HepG2 (cell line): ENCODE measurements around the gene PIF1. TPM values are rescaled to one million over a fixed set of nuclear protein-coding genes. Genes with fewer than 3 reads are reported as not detected.

Experiments used
- ARID2 ChIP-seq: sonication (generic); formaldehyde crosslinking; IDR thresholded peaks from 2 replicates; pipeline ENCODE4 v1.8.1; 2022; ENCODE audit warnings: mild to moderate bottlenecking, missing genetic modification reagents, borderline replicate concordance
- BHLHE40 ChIP-seq: IDR thresholded peaks from 2 replicates; pipeline ENCODE4 v1.6.1; 2011; ENCODE audit warnings: low read length, improper control_type of control experiment
- CBFB ChIP-seq: sonication (generic); formaldehyde crosslinking; IDR thresholded peaks from 2 replicates; pipeline ENCODE4 v1.4.0; 2020; ENCODE audit warnings: missing genetic modification reagents
- CEBPG ChIP-seq: IDR thresholded peaks from 2 replicates; pipeline ENCODE4 v1.6.1; 2016
- HNRNPH1 ChIP-seq: fragments of 200-400 bp; formaldehyde crosslinking; optimal IDR thresholded peaks from 2 replicates; pipeline ENCODE3; 2017; ENCODE audit warnings: mild to moderate bottlenecking, low read depth, low read length
- MAFF ChIP-seq: IDR thresholded peaks from 2 replicates; pipeline ENCODE4 v1.6.1; 2011; ENCODE audit warnings: low read depth, low read length, improper control_type of control experiment
- MED13 ChIP-seq: sonication (generic); formaldehyde crosslinking; IDR thresholded peaks from 2 replicates; pipeline ENCODE4 v1.5.0; 2020; ENCODE audit warnings: missing genetic modification reagents
- NONO ChIP-seq, 2 experiments: fragments of 450-650 bp in 1 of 2; sonication (generic) in 1 of 2; formaldehyde crosslinking in 1 of 2; IDR thresholded peaks in 1 of 2; conservative IDR thresholded peaks in 1 of 2; 2 replicates each; pipeline versions ENCODE4 v1.6.1 to v1.8.0; 2017 to 2022; ENCODE audit warnings: mild to moderate bottlenecking in 1 of 2, missing genetic modification reagents in 1 of 2, moderate library complexity in 1 of 2
- PHF20 ChIP-seq: sonication (generic); formaldehyde crosslinking; IDR thresholded peaks from 2 replicates; pipeline ENCODE4 v1.5.0; 2020; ENCODE audit warnings: mild to moderate bottlenecking, missing genetic modification reagents
- SAP130 ChIP-seq: IDR thresholded peaks from 2 replicates; pipeline ENCODE4 v1.6.1; 2016; ENCODE audit warnings: low read depth
- SOX6 ChIP-seq, 2 experiments: fragments of 450-650 bp in 1 of 2; sonication (generic) in 1 of 2; formaldehyde crosslinking in 1 of 2; IDR thresholded peaks; 2 replicates each; pipeline versions ENCODE4 v1.4.0 to v1.6.1; 2017 to 2020; ENCODE audit warnings: antibody characterized with exemption in 1 of 2, mild to moderate bottlenecking in 1 of 2, missing genetic modification reagents in 1 of 2
- TCF7 ChIP-seq: sonication (generic); IDR thresholded peaks from 2 replicates; pipeline ENCODE4 v1.6.1; 2016; ENCODE audit warnings: antibody characterized with exemption, low read depth
- TP53 ChIP-seq: sonication (generic); formaldehyde crosslinking; conservative IDR thresholded peaks from 2 replicates; pipeline ENCODE4 v1.4.0; 2020; ENCODE audit warnings: missing genetic modification reagents
- ZBTB21 ChIP-seq: sonication (generic); formaldehyde crosslinking; IDR thresholded peaks from 2 replicates; pipeline ENCODE4 v1.4.0; 2020; ENCODE audit warnings: missing genetic modification reagents
- ZFAT ChIP-seq: sonication (generic); formaldehyde crosslinking; conservative IDR thresholded peaks from 2 replicates; pipeline ENCODE4 v1.8.1; 2023; ENCODE audit warnings: missing genetic modification reagents, inconsistent platforms
- ZKSCAN8 ChIP-seq: IDR thresholded peaks from 2 replicates; pipeline ENCODE4 v1.6.1; 2016; ENCODE audit warnings: borderline replicate concordance, missing genetic modification reagents, missing compliant biosample characterization
- ZNF10 ChIP-seq: sonication (generic); formaldehyde crosslinking; IDR thresholded peaks from 2 replicates; pipeline ENCODE4 v1.4.0; 2020; ENCODE audit warnings: mild to moderate bottlenecking, low read depth, missing genetic modification reagents, borderline replicate concordance
- ZNF20 ChIP-seq: sonication (generic); formaldehyde crosslinking; IDR thresholded peaks from 2 replicates; pipeline ENCODE4 v1.4.0; 2020; ENCODE audit warnings: mild to moderate bottlenecking, moderate library complexity, missing genetic modification reagents
- ZNF251 ChIP-seq: sonication (generic); formaldehyde crosslinking; IDR thresholded peaks from 2 replicates; pipeline ENCODE4 v1.9.0; 2021; ENCODE audit warnings: mild to moderate bottlenecking, missing genetic modification reagents
- ZNF317 ChIP-seq: sonication (generic); formaldehyde crosslinking; IDR thresholded peaks from 2 replicates; pipeline ENCODE4 v1.5.0; 2020; ENCODE audit warnings: mild to moderate bottlenecking, missing genetic modification reagents
- ZNF460 ChIP-seq: sonication (generic); formaldehyde crosslinking; IDR thresholded peaks from 2 replicates; pipeline ENCODE4 v1.5.1; 2020; ENCODE audit warnings: missing genetic modification reagents, mild to moderate bottlenecking, borderline replicate concordance
- ZNF547 ChIP-seq: sonication (generic); formaldehyde crosslinking; IDR thresholded peaks from 2 replicates; pipeline ENCODE4 v1.5.1; 2020; ENCODE audit warnings: mild to moderate bottlenecking, missing genetic modification reagents
- ZNF713 ChIP-seq: sonication (generic); formaldehyde crosslinking; IDR thresholded peaks from 2 replicates; pipeline ENCODE4 v1.4.0; 2020; ENCODE audit warnings: mild to moderate bottlenecking, missing genetic modification reagents
- polyA plus RNA-seq, 8 experiments: library from polyadenylated mRNA; depleted of rRNA in 3 of 8; stranded (reverse) in 7 of 8; unstranded in 1 of 8; fragments of >200 nt; fragmentation: Illumina TruSeq in 4 of 8; extraction: Trizol in 4 of 8; gene quantifications; 2 replicates each; pipeline versions ENCODE4 v1.2.1 to v1.2.3, GENCODE V29; 2011 to 2016; ENCODE audit warnings: low read depth in 4 of 8, missing spikeins in 1 of 8, mixed read lengths in 1 of 8; ENCODE audit not compliant: insufficient read depth in 1 of 8
- total RNA-seq, 5 experiments: library from RNA; depleted of rRNA; stranded (reverse); fragments of >200 nt; fragmentation: Illumina TruSeq; extraction: Trizol; gene quantifications; 2 replicates each; pipeline ENCODE4 v1.2.3, GENCODE V29; 2016; ENCODE audit warnings: low read depth in 1 of 5
- TF ChIP-seq, protein P1 (sequence below): IDR thresholded peaks from 2 replicates; pipeline ENCODE4 v1.6.1; 2016
- TF ChIP-seq, protein P2 (sequence below): sonication (generic); formaldehyde crosslinking; IDR thresholded peaks from 2 replicates; pipeline ENCODE4 v1.8.1; 2023; ENCODE audit warnings: mild to moderate bottlenecking, missing genetic modification reagents
- TF ChIP-seq, protein P3 (sequence below): sonication (generic); formaldehyde crosslinking; conservative IDR thresholded peaks from 2 replicates; pipeline ENCODE4 v1.8.1; 2023; ENCODE audit warnings: missing genetic modification reagents

PIF1 gene
- total and polyA plus RNA-seq, 2 of the 13 experiments (the other 11 are each of a cell fraction or from before 2014, with no cell fraction given): 18.5 to 19.7 TPM

DNA sequence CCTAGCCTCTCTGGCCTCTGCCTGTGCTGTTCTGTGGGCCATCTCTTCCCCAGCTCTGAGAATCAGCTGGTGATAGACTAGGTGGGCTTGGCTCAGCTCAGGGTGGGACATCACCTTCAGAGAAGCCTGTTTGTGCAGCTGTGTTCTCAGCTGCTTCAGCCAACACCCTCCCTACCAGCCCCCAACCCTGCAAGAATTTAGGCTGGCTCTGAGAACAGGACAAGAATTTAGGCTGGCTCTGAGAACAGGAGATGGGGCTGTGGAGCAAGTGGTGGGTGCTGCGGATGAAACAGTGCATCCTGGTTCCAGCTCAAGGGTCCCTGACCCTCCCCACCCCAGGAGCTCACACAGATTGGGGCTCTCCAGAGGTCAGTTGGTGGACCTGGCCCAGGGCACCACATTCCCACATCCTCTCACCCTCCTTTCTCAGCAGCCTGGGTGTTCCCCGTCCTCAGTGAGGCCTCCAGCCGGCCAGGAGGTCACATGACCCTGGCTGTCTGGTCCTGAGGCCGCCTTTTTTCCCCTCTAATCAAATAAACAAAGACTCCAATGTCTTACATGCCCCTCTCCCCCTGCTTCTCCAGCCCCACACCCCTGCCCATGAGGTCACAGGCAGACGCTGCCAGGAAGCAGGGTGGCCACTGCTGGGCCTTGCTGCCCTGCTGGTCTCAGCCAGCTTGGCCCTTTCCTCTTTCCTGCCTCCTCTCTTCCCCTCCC, 31.1 kb upstream of the PIF1 start (continued):
- TF ChIP-seq ZNF547 (CRISPR knock-in tag): no peak
- no peak for TF ChIP-seq ZBTB21 (CRISPR knock-in tag)
- no peak for TF ChIP-seq TCF7
- peak; percentile 58 for TF ChIP-seq SAP130
- TF ChIP-seq ZNF460 (CRISPR knock-in tag): no peak
- TF ChIP-seq ZFAT (CRISPR knock-in tag): no peak
- no peak for TF ChIP-seq ZNF20 (CRISPR knock-in tag)
- no peak for TF ChIP-seq NONO (IDR thresholded peaks at IDR 0.05)
- 0 out of 2 replicates have a peak, but pooled peaks have one; percentile 25 for TF ChIP-seq NONO (CRISPR knock-in tag; conservative IDR thresholded peaks at IDR 0.05)
- no peak for TF ChIP-seq TP53 (CRISPR knock-in tag)
- TF ChIP-seq, protein P1, sequence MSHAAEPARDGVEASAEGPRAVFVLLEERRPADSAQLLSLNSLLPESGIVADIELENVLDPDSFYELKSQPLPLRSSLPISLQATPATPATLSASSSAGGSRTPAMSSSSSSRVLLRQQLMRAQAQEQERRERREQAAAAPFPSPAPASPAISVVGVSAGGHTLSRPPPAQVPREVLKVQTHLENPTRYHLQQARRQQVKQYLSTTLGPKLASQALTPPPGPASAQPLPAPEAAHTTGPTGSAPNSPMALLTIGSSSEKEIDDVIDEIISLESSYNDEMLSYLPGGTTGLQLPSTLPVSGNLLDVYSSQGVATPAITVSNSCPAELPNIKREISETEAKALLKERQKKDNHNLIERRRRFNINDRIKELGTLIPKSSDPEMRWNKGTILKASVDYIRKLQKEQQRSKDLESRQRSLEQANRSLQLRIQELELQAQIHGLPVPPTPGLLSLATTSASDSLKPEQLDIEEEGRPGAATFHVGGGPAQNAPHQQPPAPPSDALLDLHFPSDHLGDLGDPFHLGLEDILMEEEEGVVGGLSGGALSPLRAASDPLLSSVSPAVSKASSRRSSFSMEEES (CRISPR knock-in tag): peak; percentile 27; the same call in 1 of the 2 replicates
- no peak for TF ChIP-seq SOX6 (IDR thresholded peaks at IDR 0.05)
- TF ChIP-seq SOX6 (CRISPR knock-in tag; IDR thresholded peaks at IDR 0.05): no peak
- TF ChIP-seq ZNF251 (CRISPR knock-in tag): no peak
- TF ChIP-seq, protein P2, sequence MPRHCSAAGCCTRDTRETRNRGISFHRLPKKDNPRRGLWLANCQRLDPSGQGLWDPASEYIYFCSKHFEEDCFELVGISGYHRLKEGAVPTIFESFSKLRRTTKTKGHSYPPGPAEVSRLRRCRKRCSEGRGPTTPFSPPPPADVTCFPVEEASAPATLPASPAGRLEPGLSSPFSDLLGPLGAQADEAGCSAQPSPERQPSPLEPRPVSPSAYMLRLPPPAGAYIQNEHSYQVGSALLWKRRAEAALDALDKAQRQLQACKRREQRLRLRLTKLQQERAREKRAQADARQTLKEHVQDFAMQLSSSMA: no peak
- no peak for TF ChIP-seq BHLHE40
- no peak for TF ChIP-seq CEBPG (CRISPR knock-in tag)
- TF ChIP-seq PHF20 (CRISPR knock-in tag): 0 out of 2 replicates have a peak, but pooled peaks have one; percentile 39
- TF ChIP-seq ZNF317 (CRISPR knock-in tag): no peak
- no peak for TF ChIP-seq CBFB (CRISPR knock-in tag)
- no peak for TF ChIP-seq ARID2 (CRISPR knock-in tag)
- TF ChIP-seq, protein P3, sequence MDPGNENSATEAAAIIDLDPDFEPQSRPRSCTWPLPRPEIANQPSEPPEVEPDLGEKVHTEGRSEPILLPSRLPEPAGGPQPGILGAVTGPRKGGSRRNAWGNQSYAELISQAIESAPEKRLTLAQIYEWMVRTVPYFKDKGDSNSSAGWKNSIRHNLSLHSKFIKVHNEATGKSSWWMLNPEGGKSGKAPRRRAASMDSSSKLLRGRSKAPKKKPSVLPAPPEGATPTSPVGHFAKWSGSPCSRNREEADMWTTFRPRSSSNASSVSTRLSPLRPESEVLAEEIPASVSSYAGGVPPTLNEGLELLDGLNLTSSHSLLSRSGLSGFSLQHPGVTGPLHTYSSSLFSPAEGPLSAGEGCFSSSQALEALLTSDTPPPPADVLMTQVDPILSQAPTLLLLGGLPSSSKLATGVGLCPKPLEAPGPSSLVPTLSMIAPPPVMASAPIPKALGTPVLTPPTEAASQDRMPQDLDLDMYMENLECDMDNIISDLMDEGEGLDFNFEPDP: no peak
- TF ChIP-seq MED13 (CRISPR knock-in tag): no peak
- no peak for TF ChIP-seq ZNF10 (CRISPR knock-in tag)
- no peak for TF ChIP-seq ZNF713 (CRISPR knock-in tag)
- TF ChIP-seq MAFF: no peak
- TF ChIP-seq ZKSCAN8 (CRISPR knock-in tag): no peak
- TF ChIP-seq HNRNPH1: no peak
